Tibial nerve (tissue), 4 donors: ENCODE data around the gene CDKN2AIPNL.

Source experiments
- CTCF ChIP-seq, 5 experiments: fragments of 200-600 bp in 3 of 5; fragments of 450-650 bp in 2 of 5; sonication (generic) in 3 of 5; IDR thresholded peaks; one replicate each; pipeline ENCODE4 v1.5.1; 2016 to 2019; ENCODE audit warnings: antibody characterized with exemption in 5 of 5, mild to moderate bottlenecking in 3 of 5, moderate library complexity in 2 of 5
- EP300 ChIP-seq, 2 donors: sonication (generic); formaldehyde crosslinking; IDR thresholded peaks; one replicate each; pipeline ENCODE4 v1.6.1; 2017; ENCODE audit warnings: antibody characterized with exemption in 2 of 2, mild to moderate bottlenecking in 1 of 2
- POLR2A ChIP-seq, 2 donors: fragments of 450-650 bp; IDR thresholded peaks; one replicate each; pipeline ENCODE4 v1.6.1; 2017; ENCODE audit warnings: antibody characterized with exemption in 2 of 2, mild to moderate bottlenecking in 2 of 2, moderate library complexity in 2 of 2

- TF ChIP-seq EP300 (IDR thresholded peaks at IDR 0.05) (no peak), POLR2A (IDR thresholded peaks at IDR 0.05) (no peak), CTCF (IDR thresholded peaks at IDR 0.05) (no peak)
Measured at GRCh38 chr5:134427540-134428041, 15.9 kb upstream of the CDKN2AIPNL start.
